ENCODE data around the gene CLCA2.

Gene CLCA2

GRCh38 chr1:86423873-86424272 lies at the start of gene CLCA2:
Gene CLCA2, plus strand, starts transcription at chr1:86424171. Its CDS starts 77 bp downstream, at chr1:86424248.
- Histone ChIP-seq H3K27ac (ENCODE audit: low read depth, low read length) (no peak within 1 kb of the TSS), H3K36me3 (ENCODE audit: control insufficient read depth, insufficient read depth, low read length) (no peaks in the 10 kb centered on the region), H3K9ac (ENCODE audit: low read depth, low read length) (no peak within 1 kb of the TSS), H3K4me1 (ENCODE audit: control insufficient read depth, insufficient read depth, low read length) (no peaks in the 10 kb centered on the region), H3K9me3 (ENCODE audit: control insufficient read depth, insufficient read depth, low read length) (no peaks in the 10 kb centered on the region), H3K27me3 (ENCODE audit: control insufficient read depth, insufficient read depth, low read length) (no peaks in the 10 kb centered on the region), H3K4me3 (ENCODE audit: low read depth, low read length) (no peak within 1 kb of the TSS)

DNA sequence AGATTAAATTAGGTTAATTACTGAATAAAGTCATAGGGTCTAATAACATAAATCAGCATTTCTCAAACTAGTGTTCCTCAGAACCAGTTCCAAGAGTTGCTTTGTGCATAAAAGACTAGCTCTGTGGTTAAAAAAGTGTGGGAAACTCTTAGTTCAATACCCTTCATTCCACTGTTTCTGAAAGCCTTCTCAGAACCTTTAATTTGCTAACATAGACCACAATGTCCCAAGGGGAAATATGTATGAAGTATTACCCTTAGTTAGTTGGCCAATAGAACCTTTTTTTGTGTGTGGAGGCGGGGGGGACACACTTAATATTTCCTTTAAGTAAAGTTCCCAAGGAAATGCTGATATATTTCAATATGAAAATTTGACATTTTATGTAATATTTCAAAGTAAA lies 48.3 kb upstream of the CLCA2 start:
- no peak overlapping the region for H3K4me3 ChIP-seq (ENCODE audit: low read depth, low read length)
- peaks cover 15% of the 10 kb centered on the region for H3K9me3 ChIP-seq (ENCODE audit: control insufficient read depth, insufficient read depth, low read length)
- H3K4me1 ChIP-seq (ENCODE audit: control insufficient read depth, insufficient read depth, low read length), result no peaks in the 10 kb centered on the region; the same call in 1 of the 2 replicates
- no peaks in the 10 kb centered on the region for H3K27me3 ChIP-seq (ENCODE audit: control insufficient read depth, insufficient read depth, low read length)
- H3K9ac ChIP-seq (ENCODE audit: low read depth, low read length), result no peak overlapping the region
- H3K36me3 ChIP-seq (ENCODE audit: control insufficient read depth, insufficient read depth, low read length), result peaks cover 14% of the 10 kb centered on the region
- no peak overlapping the region for H3K27ac ChIP-seq (ENCODE audit: low read depth, low read length)

GRCh38 chr1:86377341-86377740 lies 46.6 kb upstream of the CLCA2 start:
- H3K9ac ChIP-seq (ENCODE audit: low read depth, low read length), result no peak overlapping the region
- H3K9me3 ChIP-seq (ENCODE audit: control insufficient read depth, insufficient read depth, low read length), result peaks cover 15% of the 10 kb centered on the region
- peaks cover 14% of the 10 kb centered on the region for H3K36me3 ChIP-seq (ENCODE audit: control insufficient read depth, insufficient read depth, low read length)
- H3K27ac ChIP-seq (ENCODE audit: low read depth, low read length), result no peak overlapping the region
- no peaks in the 10 kb centered on the region; the same call in 1 of the 2 replicates for H3K4me1 ChIP-seq (ENCODE audit: control insufficient read depth, insufficient read depth, low read length)
- no peak overlapping the region for H3K4me3 ChIP-seq (ENCODE audit: low read depth, low read length)
- no peaks in the 10 kb centered on the region for H3K27me3 ChIP-seq (ENCODE audit: control insufficient read depth, insufficient read depth, low read length)

GRCh38 chr1:86378813-86379212 lies 45.2 kb upstream of the CLCA2 start:
- Histone ChIP-seq H3K4me1 (ENCODE audit: control insufficient read depth, insufficient read depth, low read length) (no peaks in the 10 kb centered on the region; the same call in 1 of the 2 replicates), H3K9me3 (ENCODE audit: control insufficient read depth, insufficient read depth, low read length) (peaks cover 15% of the 10 kb centered on the region), H3K9ac (ENCODE audit: low read depth, low read length) (no peak overlapping the region), H3K27ac (ENCODE audit: low read depth, low read length) (no peak overlapping the region), H3K36me3 (ENCODE audit: control insufficient read depth, insufficient read depth, low read length) (peaks cover 14% of the 10 kb centered on the region), H3K4me3 (ENCODE audit: low read depth, low read length) (no peak overlapping the region), H3K27me3 (ENCODE audit: control insufficient read depth, insufficient read depth, low read length) (no peaks in the 10 kb centered on the region)

DNA sequence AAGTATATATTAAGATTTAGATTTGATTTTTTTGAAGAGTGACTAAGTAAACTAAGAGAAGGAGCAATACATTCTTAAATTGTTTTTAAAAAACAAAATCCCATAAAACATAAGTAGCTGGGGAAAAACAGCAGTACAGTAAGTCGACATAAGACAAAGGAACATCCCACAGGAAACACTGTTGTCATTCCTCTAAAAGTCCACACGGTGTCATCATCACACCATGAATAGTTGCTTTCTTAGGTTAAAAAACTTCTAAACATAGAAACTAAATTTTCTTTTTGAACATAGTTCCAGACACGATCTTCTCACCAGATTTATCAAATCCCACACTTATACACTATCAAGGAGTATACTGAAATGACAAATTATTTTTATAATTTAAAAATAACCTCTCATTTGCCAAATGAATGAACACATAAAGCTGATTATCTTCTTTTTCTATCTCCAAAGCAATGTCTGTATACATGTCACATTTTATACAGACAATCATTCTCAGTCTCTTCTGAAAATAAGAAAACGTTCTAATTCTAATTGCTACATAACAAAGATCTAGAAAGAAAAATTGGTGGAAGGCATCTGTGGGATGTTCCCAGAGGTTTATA lies 43.6 kb upstream of the CLCA2 start:
- no peak overlapping the region for H3K9ac ChIP-seq (ENCODE audit: low read depth, low read length)
- no peaks in the 10 kb centered on the region for H3K27me3 ChIP-seq (ENCODE audit: control insufficient read depth, insufficient read depth, low read length)
- no peak overlapping the region for H3K4me3 ChIP-seq (ENCODE audit: low read depth, low read length)
- no peak overlapping the region for H3K27ac ChIP-seq (ENCODE audit: low read depth, low read length)
- H3K4me1 ChIP-seq (ENCODE audit: control insufficient read depth, insufficient read depth, low read length), result no peaks in the 10 kb centered on the region; the same call in 1 of the 2 replicates
- peaks cover 7% of the 10 kb centered on the region; the same call in 1 of the 2 replicates for H3K36me3 ChIP-seq (ENCODE audit: control insufficient read depth, insufficient read depth, low read length)
- H3K9me3 ChIP-seq (ENCODE audit: control insufficient read depth, insufficient read depth, low read length), result peaks cover 15% of the 10 kb centered on the region

DNA sequence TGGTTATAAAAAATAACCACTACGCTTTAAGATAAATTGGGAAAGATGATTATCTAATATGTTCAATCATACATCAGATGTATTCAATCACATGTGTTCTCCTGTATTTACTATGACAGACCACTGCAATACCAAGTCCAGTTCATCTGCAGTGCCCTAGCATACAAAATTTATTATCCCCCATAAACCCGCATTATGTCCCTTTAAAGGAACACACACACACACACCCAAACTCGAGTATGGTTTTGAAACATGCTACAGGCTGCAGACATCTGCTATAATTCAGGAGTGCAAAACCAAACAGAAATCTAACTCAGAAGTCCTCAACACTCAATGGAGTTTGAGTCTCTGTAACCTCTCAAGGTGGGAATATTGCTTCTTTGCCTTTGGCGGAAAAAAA lies 42.7 kb upstream of the CLCA2 start:
- H3K4me1 ChIP-seq (ENCODE audit: control insufficient read depth, insufficient read depth, low read length), result no peaks in the 10 kb centered on the region; the same call in 1 of the 2 replicates
- H3K9me3 ChIP-seq (ENCODE audit: control insufficient read depth, insufficient read depth, low read length), result peaks cover 15% of the 10 kb centered on the region
- no peaks in the 10 kb centered on the region for H3K36me3 ChIP-seq (ENCODE audit: control insufficient read depth, insufficient read depth, low read length)
- H3K27ac ChIP-seq (ENCODE audit: low read depth, low read length), result no peak overlapping the region
- no peak overlapping the region for H3K4me3 ChIP-seq (ENCODE audit: low read depth, low read length)
- no peaks in the 10 kb centered on the region for H3K27me3 ChIP-seq (ENCODE audit: control insufficient read depth, insufficient read depth, low read length)
- H3K9ac ChIP-seq (ENCODE audit: low read depth, low read length), result no peak overlapping the region

DNA sequence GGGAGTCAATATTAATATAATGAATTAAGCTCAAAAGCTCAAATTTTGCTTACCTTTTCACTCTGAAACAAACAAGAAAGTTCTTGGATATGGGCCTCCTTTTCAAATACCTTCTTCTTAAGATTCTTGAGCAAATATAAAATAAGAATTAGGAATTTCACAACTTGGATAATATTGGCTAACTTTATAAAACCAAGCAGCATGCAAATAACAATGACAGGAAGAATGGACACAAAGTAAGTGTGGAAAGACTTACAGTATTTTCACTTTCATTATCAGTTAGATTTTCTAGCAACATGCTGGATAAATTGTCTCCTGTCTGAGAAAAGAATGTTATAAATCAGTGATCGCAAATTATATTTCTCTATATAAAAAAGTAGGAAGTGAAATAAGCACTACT lies 41.1 kb upstream of the CLCA2 start:
- no peak overlapping the region for H3K27ac ChIP-seq (ENCODE audit: low read depth, low read length)
- H3K36me3 ChIP-seq (ENCODE audit: control insufficient read depth, insufficient read depth, low read length), result no peaks in the 10 kb centered on the region
- peaks cover 6% of the 10 kb centered on the region for H3K9me3 ChIP-seq (ENCODE audit: control insufficient read depth, insufficient read depth, low read length)
- no peak overlapping the region for H3K9ac ChIP-seq (ENCODE audit: low read depth, low read length)
- no peaks in the 10 kb centered on the region for H3K27me3 ChIP-seq (ENCODE audit: control insufficient read depth, insufficient read depth, low read length)
- H3K4me3 ChIP-seq (ENCODE audit: low read depth, low read length), result no peak overlapping the region
- no peaks in the 10 kb centered on the region; the same call in 1 of the 2 replicates for H3K4me1 ChIP-seq (ENCODE audit: control insufficient read depth, insufficient read depth, low read length)

DNA sequence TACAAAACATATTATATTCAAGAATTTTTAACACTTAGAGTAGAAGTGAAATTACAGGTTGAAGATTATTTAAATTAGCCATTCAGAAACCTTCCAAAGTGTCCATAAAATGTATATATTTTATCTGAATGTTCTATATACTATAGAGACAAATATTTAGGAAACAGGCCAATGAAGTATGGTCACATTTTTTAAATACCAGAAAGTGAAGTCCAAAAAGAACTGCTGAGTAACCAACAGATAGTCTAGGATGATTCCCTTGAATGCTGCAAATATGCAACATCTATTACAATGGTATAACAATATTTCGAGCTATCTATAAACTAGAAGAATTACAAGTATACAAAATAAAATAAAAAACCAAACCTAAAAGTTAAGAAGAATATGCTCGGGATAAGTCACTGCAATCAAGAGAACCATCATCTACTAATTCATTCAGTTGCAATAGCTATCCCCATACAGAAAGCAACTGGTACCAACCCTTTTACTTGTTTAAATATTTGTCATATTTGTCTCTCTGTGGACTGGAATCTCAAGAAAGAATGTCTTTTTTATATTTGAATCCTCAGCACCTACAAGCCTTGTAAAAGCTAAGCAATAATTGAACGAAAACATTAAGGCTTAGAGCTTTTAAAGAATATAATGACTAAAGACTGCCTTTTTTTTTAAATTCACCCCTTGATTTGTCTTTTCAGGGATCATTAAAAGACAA lies 35.9 kb upstream of the CLCA2 start:
- no peak overlapping the region for H3K9ac ChIP-seq (ENCODE audit: low read depth, low read length)
- H3K27ac ChIP-seq (ENCODE audit: low read depth, low read length), result no peak overlapping the region
- no peaks in the 10 kb centered on the region for H3K36me3 ChIP-seq (ENCODE audit: control insufficient read depth, insufficient read depth, low read length)
- no peaks in the 10 kb centered on the region for H3K27me3 ChIP-seq (ENCODE audit: control insufficient read depth, insufficient read depth, low read length)
- H3K4me3 ChIP-seq (ENCODE audit: low read depth, low read length), result no peak overlapping the region
- no peaks in the 10 kb centered on the region for H3K9me3 ChIP-seq (ENCODE audit: control insufficient read depth, insufficient read depth, low read length)
- no peaks in the 10 kb centered on the region; the same call in 1 of the 2 replicates for H3K4me1 ChIP-seq (ENCODE audit: control insufficient read depth, insufficient read depth, low read length)

GRCh38 chr1:86388777-86389176 lies 35.2 kb upstream of the CLCA2 start:
- Histone ChIP-seq H3K27ac (ENCODE audit: low read depth, low read length) (no peak overlapping the region), H3K27me3 (ENCODE audit: control insufficient read depth, insufficient read depth, low read length) (no peaks in the 10 kb centered on the region), H3K9me3 (ENCODE audit: control insufficient read depth, insufficient read depth, low read length) (no peaks in the 10 kb centered on the region), H3K36me3 (ENCODE audit: control insufficient read depth, insufficient read depth, low read length) (no peaks in the 10 kb centered on the region), H3K9ac (ENCODE audit: low read depth, low read length) (no peak overlapping the region), H3K4me3 (ENCODE audit: low read depth, low read length) (no peak overlapping the region), H3K4me1 (ENCODE audit: control insufficient read depth, insufficient read depth, low read length) (no peaks in the 10 kb centered on the region; the same call in 1 of the 2 replicates)

- H3K27me3 ChIP-seq (ENCODE audit: control insufficient read depth, insufficient read depth, low read length), result no peaks in the 10 kb centered on the region
- no peaks in the 10 kb centered on the region for H3K9me3 ChIP-seq (ENCODE audit: control insufficient read depth, insufficient read depth, low read length)
- H3K9ac ChIP-seq (ENCODE audit: low read depth, low read length), result no peak overlapping the region
- H3K4me1 ChIP-seq (ENCODE audit: control insufficient read depth, insufficient read depth, low read length), result no peaks in the 10 kb centered on the region; the same call in 1 of the 2 replicates
- no peak overlapping the region for H3K27ac ChIP-seq (ENCODE audit: low read depth, low read length)
- H3K36me3 ChIP-seq (ENCODE audit: control insufficient read depth, insufficient read depth, low read length), result no peaks in the 10 kb centered on the region
- H3K4me3 ChIP-seq (ENCODE audit: low read depth, low read length), result no peak overlapping the region
Measured at GRCh38 chr1:86389307-86389706, 34.7 kb upstream of the CLCA2 start.

- Histone ChIP-seq H3K4me3 (ENCODE audit: low read depth, low read length) (peak overlapping the region; percentile 27; the same call in 1 of the 2 replicates), H3K36me3 (ENCODE audit: control insufficient read depth, insufficient read depth, low read length) (no peaks in the 10 kb centered on the region), H3K4me1 (ENCODE audit: control insufficient read depth, insufficient read depth, low read length) (peaks cover 7% of the 10 kb centered on the region), H3K27me3 (ENCODE audit: control insufficient read depth, insufficient read depth, low read length) (no peaks in the 10 kb centered on the region), H3K27ac (ENCODE audit: low read depth, low read length) (no peak overlapping the region), H3K9me3 (ENCODE audit: control insufficient read depth, insufficient read depth, low read length) (no peaks in the 10 kb centered on the region), H3K9ac (ENCODE audit: low read depth, low read length) (no peak overlapping the region)
Measured at GRCh38 chr1:86394416-86394815, 29.6 kb upstream of the CLCA2 start.
